B cell (primary cell): ENCODE results near the gene PRDM13. TPM values are rescaled to one million over a fixed set of nuclear protein-coding genes. Genes with fewer than 3 reads are reported as not detected.

ENCODE experiments used
- ATAC-seq: fragments of 200-7000 bp; cut with Tn5 transposase; one replicate; pipeline ENCODE4 v1.10.0; 2021; ENCODE audit warnings: low read depth, mild to moderate bottlenecking, moderate number of reproducible peaks, moderate library complexity
- CTCF ChIA-PET: fragments of 350-600 bp; sonication (Branson Sonifier 250); formaldehyde crosslinking; loops from one replicate; lab custom pipeline; 2021; ENCODE audit warnings: antibody characterized with exemption, inconsistent platforms; lab: Charles Lee
- POLR2A ChIA-PET: fragments of 350-600 bp; sonication (Branson Sonifier 250); formaldehyde crosslinking; loops from one replicate; lab custom pipeline; 2021; ENCODE audit warnings: antibody characterized with exemption; lab: Charles Lee
- DNase-seq: peaks from one replicate; pipeline ENCODE4 v3.0.0; 2013
- H2AFZ ChIP-seq: 2 replicates; pipeline ENCODE4 v1.6.1; 2012; ENCODE audit warnings: mild to moderate bottlenecking, low read depth, low read length; ENCODE audit not compliant: insufficient read depth, poor library complexity, severe bottlenecking
- H3K27ac ChIP-seq, 2 donors: 1 replicate in 1 of 2; 2 replicates in 1 of 2; pipeline ENCODE4 v1.5.1; 2012 to 2013; ENCODE audit warnings: low read length in 2 of 2, mild to moderate bottlenecking in 2 of 2, moderate library complexity in 1 of 2
- H3K27me3 ChIP-seq, 4 experiments: fragments of 200-600 bp in 1 of 4; sonication (generic) in 1 of 4; replicated peaks in 1 of 4; 1 replicate in 2 of 4; 2 replicates in 2 of 4; pipeline versions ENCODE4 v1.6.1 to v1.7.0; 2013 to 2016; ENCODE audit warnings: low read length in 3 of 4, mild to moderate bottlenecking in 2 of 4, mixed read lengths in 1 of 4, moderate library complexity in 1 of 4; ENCODE audit not compliant: insufficient read depth in 4 of 4, control insufficient read depth in 3 of 4; ENCODE audit errors: control extremely low read depth in 1 of 4
- H3K36me3 ChIP-seq, 2 experiments: replicated peaks in 1 of 2; 1 replicate in 1 of 2; 2 replicates in 1 of 2; pipeline versions ENCODE4 v1.6.1 to v1.7.1; 2013; ENCODE audit warnings: low read length in 1 of 2; ENCODE audit not compliant: insufficient read depth in 2 of 2, control insufficient read depth in 1 of 2; ENCODE audit errors: control extremely low read depth in 1 of 2, extremely low read depth in 1 of 2
- H3K4me1 ChIP-seq, 2 donors: fragments of 200-600 bp in 1 of 2; sonication (generic) in 1 of 2; 1 replicate in 1 of 2; 2 replicates in 1 of 2; pipeline versions ENCODE4 v1.5.1 to v1.6.1; 2013 to 2017; ENCODE audit warnings: low read length in 2 of 2; ENCODE audit not compliant: control insufficient read depth in 2 of 2, insufficient read depth in 2 of 2
- H3K4me2 ChIP-seq: replicated peaks from 2 replicates; pipeline ENCODE3; 2012; ENCODE audit warnings: mild to moderate bottlenecking, low read depth, low read length; ENCODE audit not compliant: poor library complexity, severe bottlenecking
- H3K4me3 ChIP-seq, 5 experiments: fragments of 200-600 bp in 1 of 5; sonication (generic) in 1 of 5; 1 replicate in 3 of 5; 2 replicates in 2 of 5; pipeline versions ENCODE4 v1.5.1 to v1.7.0; 2011 to 2016; ENCODE audit warnings: low read length in 4 of 5, mild to moderate bottlenecking in 4 of 5, low read depth in 2 of 5, control low read depth in 1 of 5, moderate library complexity in 1 of 5; ENCODE audit not compliant: insufficient read depth in 1 of 5; ENCODE audit errors: control extremely low read depth in 1 of 5, extremely low read depth in 1 of 5
- H3K79me2 ChIP-seq: fragments of 200-600 bp; sonication (generic); one replicate; pipeline ENCODE4 v1.6.0; 2016; ENCODE audit warnings: low read length; ENCODE audit not compliant: control insufficient read depth, insufficient read depth
- H3K9ac ChIP-seq: fragments of 200-600 bp; sonication (generic); 2 replicates; pipeline ENCODE4 v1.6.1; 2017; ENCODE audit warnings: mild to moderate bottlenecking, low read length, moderate library complexity
- H3K9me3 ChIP-seq, 3 donors: one replicate each; pipeline versions ENCODE4 v1.6.1 to v1.7.1; 2013; ENCODE audit warnings: low read length in 2 of 3; ENCODE audit not compliant: control insufficient read depth in 2 of 3, insufficient read depth in 1 of 3; ENCODE audit errors: control extremely low read depth in 1 of 3
- H4K20me1 ChIP-seq: 2 replicates; pipeline ENCODE4 v1.6.0; 2012; ENCODE audit warnings: mild to moderate bottlenecking, low read length; ENCODE audit not compliant: insufficient read depth, control insufficient read depth, poor library complexity, severe bottlenecking
- H3K27ac Mint-ChIP-seq: one replicate; pipeline ENCODE4 v1.8.0; 2021; ENCODE audit warnings: mixed read lengths
- H3K27me3 Mint-ChIP-seq: one replicate; pipeline ENCODE4 v1.8.0; 2021; ENCODE audit warnings: mixed read lengths
- H3K4me1 Mint-ChIP-seq: one replicate; pipeline ENCODE4 v1.8.0; 2021; ENCODE audit warnings: mixed read lengths
- H3K4me3 Mint-ChIP-seq: one replicate; pipeline ENCODE4 v1.8.0; 2021; ENCODE audit warnings: mixed read lengths
- H3K9me3 Mint-ChIP-seq: one replicate; pipeline ENCODE4 v1.8.0; 2022; ENCODE audit warnings: mixed read lengths; ENCODE audit not compliant: insufficient read depth
- EZH2 ChIP-seq: IDR thresholded peaks from 2 replicates; pipeline ENCODE4 v1.6.1; 2012; ENCODE audit warnings: borderline replicate concordance, low read depth, mild to moderate bottlenecking, moderate library complexity, low read length; ENCODE audit not compliant: insufficient read depth, poor library complexity, severe bottlenecking
- WGBS: methylation state at CpG from one replicate; pipeline ENCODE4 v1.1.5; 2013; ENCODE audit warnings: missing lambda C conversion rate; ENCODE audit not compliant: insufficient coverage; 5-methylcytosine and 5-hydroxymethylcytosine counted together
- intact Hi-C: fragments of 100-400 bp; cut with micrococcal nuclease; formaldehyde crosslinking; loops from one replicate; pipeline ENCODE4 v1.10.0; 2022
- polyA plus RNA-seq: library from polyadenylated mRNA; depleted of rRNA; stranded (reverse); fragments of >200 nt; gene quantifications from 2 replicates; pipeline ENCODE4 v1.2.3, GENCODE V29; 2012
- total RNA-seq, 2 donors: library from RNA; stranded (reverse); fragments of 120-200 nt in 1 of 2; gene quantifications; 1 replicate in 1 of 2; 2 replicates in 1 of 2; pipeline versions ENCODE4 v1.2.3 to v1.2.4, GENCODE V29; 2013 to 2022
- TF ChIP-seq, protein P1 (sequence below): fragments of 200-600 bp; IDR thresholded peaks from one replicate; pipeline ENCODE4 v1.8.0; 2022; ENCODE audit warnings: antibody characterized with exemption, mild to moderate bottlenecking

PRDM13 gene
- total and polyA plus RNA-seq, 2 donors (not counting 1 experiment from before 2014, with no cell fraction given), result not detected

DNA sequence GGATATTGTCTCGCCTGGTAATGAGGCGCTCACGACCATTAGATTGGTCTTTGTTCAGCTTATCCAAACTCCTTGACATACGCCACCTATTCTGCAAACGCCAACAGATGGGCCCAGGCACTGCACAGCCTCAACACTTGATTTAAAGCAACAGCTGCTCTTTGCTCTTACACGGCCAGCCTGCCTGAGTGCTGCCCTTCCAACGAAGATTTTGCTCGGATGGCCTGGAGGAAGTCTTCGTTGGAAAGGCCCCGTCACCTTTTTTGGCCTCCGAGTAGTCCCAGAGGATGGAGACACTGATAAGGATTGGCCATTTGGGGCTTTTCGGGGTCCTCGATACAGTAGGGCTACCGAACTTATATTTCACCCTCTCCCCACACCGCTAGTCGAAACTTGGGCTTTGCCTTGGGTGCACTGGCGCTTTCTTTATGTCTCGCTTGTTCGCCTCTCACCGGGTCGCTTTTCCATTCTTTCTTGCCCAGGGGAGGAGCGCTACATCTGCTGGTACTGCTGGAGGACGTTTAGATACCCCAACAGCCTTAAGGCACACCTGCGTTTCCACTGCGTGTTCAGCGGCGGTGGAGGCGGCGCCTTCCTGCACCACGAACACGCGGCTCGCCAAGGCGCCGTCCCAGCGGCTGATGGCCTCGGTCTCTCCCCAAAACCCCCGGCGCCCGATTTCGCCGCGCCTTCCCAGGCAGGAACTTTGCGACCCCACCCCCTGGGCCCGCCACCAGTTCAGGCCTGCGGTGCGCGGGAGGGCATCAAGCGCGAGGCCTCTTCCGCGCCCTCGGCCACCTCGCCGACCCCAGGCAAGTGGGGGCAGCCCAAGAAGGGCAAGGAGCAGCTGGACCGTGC, 6.1 kb downstream of the PRDM13 start:
- peak overlapping the region; percentile 65 for H3K9ac ChIP-seq
- peak overlapping the region; percentile 97 for H3K4me2 ChIP-seq
- peaks cover 0 to 34% (median 0%) of the 10 kb centered on the region in 3 donors for H3K9me3 ChIP-seq
- intact Hi-C loops, result loop anchor here (5.0 kb wide), 3 partner anchors 145 to 845 kb away; no protein-coding TSS in a partner anchor
- ChIA-PET CTCF (interaction anchor here (0.7 to 2.0 kb wide), 6 partner anchors 11 to 142 kb away, joined by 3 to 8 read pairs (median 3); partner anchors contain the start of gene CCNC), POLR2A (no interaction called here)
- H3K4me1 ChIP-seq, result peaks cover 21 to 33% of the 10 kb centered on the region in 2 donors
- H3K4me1 Mint-ChIP-seq, result peaks cover 9% of the 10 kb centered on the region
- peak overlapping the region; percentile 65 for H3K4me3 Mint-ChIP-seq
- peaks cover 75% of the 10 kb centered on the region for H3K27me3 Mint-ChIP-seq
- DNase-seq, result peak; percentile 54
- 12% methylated on average over 52 of the region's 56 CpGs for WGBS
- no peak for TF ChIP-seq EZH2
- TF ChIP-seq, protein P1, sequence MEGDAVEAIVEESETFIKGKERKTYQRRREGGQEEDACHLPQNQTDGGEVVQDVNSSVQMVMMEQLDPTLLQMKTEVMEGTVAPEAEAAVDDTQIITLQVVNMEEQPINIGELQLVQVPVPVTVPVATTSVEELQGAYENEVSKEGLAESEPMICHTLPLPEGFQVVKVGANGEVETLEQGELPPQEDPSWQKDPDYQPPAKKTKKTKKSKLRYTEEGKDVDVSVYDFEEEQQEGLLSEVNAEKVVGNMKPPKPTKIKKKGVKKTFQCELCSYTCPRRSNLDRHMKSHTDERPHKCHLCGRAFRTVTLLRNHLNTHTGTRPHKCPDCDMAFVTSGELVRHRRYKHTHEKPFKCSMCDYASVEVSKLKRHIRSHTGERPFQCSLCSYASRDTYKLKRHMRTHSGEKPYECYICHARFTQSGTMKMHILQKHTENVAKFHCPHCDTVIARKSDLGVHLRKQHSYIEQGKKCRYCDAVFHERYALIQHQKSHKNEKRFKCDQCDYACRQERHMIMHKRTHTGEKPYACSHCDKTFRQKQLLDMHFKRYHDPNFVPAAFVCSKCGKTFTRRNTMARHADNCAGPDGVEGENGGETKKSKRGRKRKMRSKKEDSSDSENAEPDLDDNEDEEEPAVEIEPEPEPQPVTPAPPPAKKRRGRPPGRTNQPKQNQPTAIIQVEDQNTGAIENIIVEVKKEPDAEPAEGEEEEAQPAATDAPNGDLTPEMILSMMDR, result no peak
- no peak for ATAC-seq
- no peak overlapping the region for H3K27ac ChIP-seq
- H3K36me3 ChIP-seq, result no peaks in the 10 kb centered on the region
- H3K79me2 ChIP-seq, result no peaks in the 10 kb centered on the region
- no peaks in the 10 kb centered on the region for H3K9me3 Mint-ChIP-seq
- peak overlapping the region; percentile 81 for H2AFZ ChIP-seq
- H3K4me3 ChIP-seq, result peak overlapping the region in 4 of 5 experiments; percentile 23 to 68 (median 52)
- H4K20me1 ChIP-seq, result no peaks in the 10 kb centered on the region
- peaks cover 0 to 80% (median 73%) of the 10 kb centered on the region in 4 experiments for H3K27me3 ChIP-seq
- peak overlapping the region; percentile 50 for H3K27ac Mint-ChIP-seq

DNA sequence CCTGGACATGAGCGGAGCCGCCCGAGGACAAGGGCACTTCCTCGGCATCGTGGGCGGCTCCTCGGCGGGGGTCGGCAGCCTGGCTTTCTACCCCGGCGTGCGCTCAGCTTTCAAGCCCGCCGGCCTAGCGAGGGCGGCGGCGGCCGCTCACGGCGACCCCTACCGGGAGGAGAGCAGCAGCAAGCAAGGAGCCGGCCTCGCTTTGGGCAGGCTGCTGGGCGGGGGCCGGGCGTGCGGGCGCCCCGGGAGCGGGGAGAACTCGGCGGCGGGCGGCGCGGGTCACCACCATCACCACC, 6.7 kb downstream of the PRDM13 start:
- Histone ChIP-seq H3K27me3 (peaks cover 0 to 80% (median 73%) of the 10 kb centered on the region in 4 experiments), H4K20me1 (no peaks in the 10 kb centered on the region), H3K36me3 (no peaks in the 10 kb centered on the region), H3K27ac (no peak overlapping the region), H3K4me2 (peak overlapping the region; percentile 97), H2AFZ (peak overlapping the region; percentile 81), H3K79me2 (no peaks in the 10 kb centered on the region), H3K9me3 (peaks cover 0 to 29% (median 3%) of the 10 kb centered on the region in 3 donors), H3K4me3 (peak overlapping the region in 4 of 5 experiments; percentile 23 to 68 (median 52)), H3K4me1 (peaks cover 21 to 30% of the 10 kb centered on the region in 2 donors), H3K9ac (peak overlapping the region; percentile 65)
- peaks cover 9% of the 10 kb centered on the region for H3K4me1 Mint-ChIP-seq
- DNase-seq, result peak; percentile 72
- ATAC-seq, result peak; percentile 64
- peak overlapping the region; percentile 86 for H3K4me3 Mint-ChIP-seq
- under 1% methylated on average over 34 of the region's 37 CpGs for WGBS
- no peaks in the 10 kb centered on the region for H3K9me3 Mint-ChIP-seq
- H3K27ac Mint-ChIP-seq, result no peak overlapping the region
- no peak for TF ChIP-seq EZH2
- TF ChIP-seq, protein P1, result peak; percentile 50
- ChIA-PET POLR2A (no interaction called here), CTCF (interaction anchor here (0.7 to 1.1 kb wide), 4 partner anchors 11 to 142 kb away, joined by 3 read pairs; partner anchors contain the start of gene CCNC)
- peaks cover 75% of the 10 kb centered on the region for H3K27me3 Mint-ChIP-seq
- intact Hi-C loops, result loop anchor here (5.0 kb wide), 3 partner anchors 146 to 844 kb away; no protein-coding TSS in a partner anchor
